ENCODE results near the gene RTBDN. TPM values are rescaled to one million over a fixed set of nuclear protein-coding genes. Genes with fewer than 3 reads are reported as not detected.
A peak's percentile ranks its signal among the peaks of the same experiment; 100 is the strongest.

RTBDN gene
- total RNA-seq, 1 donor from 2014 or later = not detected

DNA sequence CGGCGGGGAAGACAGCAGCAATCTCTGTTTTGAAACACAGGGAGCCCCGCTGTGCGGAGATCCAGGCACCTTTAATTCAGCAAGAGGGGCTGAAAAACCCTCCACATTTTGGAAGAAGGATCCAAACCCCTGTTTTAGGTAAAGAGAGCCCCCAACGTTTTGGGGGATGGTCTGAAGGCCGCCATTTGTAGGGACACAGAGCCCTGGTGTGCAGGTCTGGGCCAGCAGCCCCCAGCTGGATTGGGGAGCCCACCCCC is 55.5 kb downstream of the RTBDN start:
- H3K27ac ChIP-seq = peak overlapping the region; percentile 93 to 96
- H3K9me3 ChIP-seq = no peaks in the 10 kb centered on the region
- intact Hi-C loops (cut with DNase I) = loop anchor here (1.0 to 5.0 kb wide), 3 partner anchors 12 to 1588 kb away; partner anchors contain the start of genes IER2, JUNB and STX10
- H3K4me1 ChIP-seq = peaks cover 30 to 51% of the 10 kb centered on the region in 2 donors
- no peaks in the 10 kb centered on the region for H3K36me3 ChIP-seq
- H3K4me3 ChIP-seq = peak overlapping the region; percentile 68 to 70
- DNase-seq (ENCODE audit: low spot score in 2 of 2) = no peak
- H3K27me3 ChIP-seq = no peaks in the 10 kb centered on the region
- TF ChIP-seq, protein P1, sequence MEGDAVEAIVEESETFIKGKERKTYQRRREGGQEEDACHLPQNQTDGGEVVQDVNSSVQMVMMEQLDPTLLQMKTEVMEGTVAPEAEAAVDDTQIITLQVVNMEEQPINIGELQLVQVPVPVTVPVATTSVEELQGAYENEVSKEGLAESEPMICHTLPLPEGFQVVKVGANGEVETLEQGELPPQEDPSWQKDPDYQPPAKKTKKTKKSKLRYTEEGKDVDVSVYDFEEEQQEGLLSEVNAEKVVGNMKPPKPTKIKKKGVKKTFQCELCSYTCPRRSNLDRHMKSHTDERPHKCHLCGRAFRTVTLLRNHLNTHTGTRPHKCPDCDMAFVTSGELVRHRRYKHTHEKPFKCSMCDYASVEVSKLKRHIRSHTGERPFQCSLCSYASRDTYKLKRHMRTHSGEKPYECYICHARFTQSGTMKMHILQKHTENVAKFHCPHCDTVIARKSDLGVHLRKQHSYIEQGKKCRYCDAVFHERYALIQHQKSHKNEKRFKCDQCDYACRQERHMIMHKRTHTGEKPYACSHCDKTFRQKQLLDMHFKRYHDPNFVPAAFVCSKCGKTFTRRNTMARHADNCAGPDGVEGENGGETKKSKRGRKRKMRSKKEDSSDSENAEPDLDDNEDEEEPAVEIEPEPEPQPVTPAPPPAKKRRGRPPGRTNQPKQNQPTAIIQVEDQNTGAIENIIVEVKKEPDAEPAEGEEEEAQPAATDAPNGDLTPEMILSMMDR (IDR thresholded peaks at IDR 0.05) = no peak

GRCh38 chr19:12778017-12778904 is 56.1 kb downstream of the RTBDN start:
- intact Hi-C loops (cut with DNase I) = loop anchor here (5.0 kb wide), 2 partner anchors 374 to 1589 kb away; partner anchors contain the start of genes IER2 and STX10
- no peaks in the 10 kb centered on the region for H3K27me3 ChIP-seq
- H3K27ac ChIP-seq = peak overlapping the region; percentile 93 to 96
- no peaks in the 10 kb centered on the region for H3K9me3 ChIP-seq
- H3K36me3 ChIP-seq = no peaks in the 10 kb centered on the region
- TF ChIP-seq, protein P1 (IDR thresholded peaks at IDR 0.05) = no peak
- H3K4me1 ChIP-seq = peaks cover 24 to 48% of the 10 kb centered on the region in 2 donors
- peak in 1 of 2 donors; percentile 86 for DNase-seq (ENCODE audit: low spot score in 2 of 2)
- peak overlapping the region; percentile 68 to 70 for H3K4me3 ChIP-seq

GRCh38 chr19:12777217-12778016 is 57.0 kb downstream of the RTBDN start:
- Histone ChIP-seq H3K27ac (peak overlapping the region; percentile 93 to 96), H3K4me3 (peak overlapping the region; percentile 68 to 70), H3K9me3 (no peaks in the 10 kb centered on the region), H3K4me1 (peaks cover 21 to 49% of the 10 kb centered on the region in 2 donors), H3K36me3 (no peaks in the 10 kb centered on the region), H3K27me3 (no peaks in the 10 kb centered on the region)
- TF ChIP-seq, protein P1 (IDR thresholded peaks at IDR 0.05) = peak; percentile 97 to 98 (median 98)
- intact Hi-C loops (cut with DNase I) = loop anchor here (1.0 to 5.0 kb wide), 3 partner anchors 19 to 1590 kb away; partner anchors contain the start of genes IER2 and STX10
- peak; percentile 43 to 89 for DNase-seq (ENCODE audit: low spot score in 2 of 2)

Other genes with a start within 250 kb of the RTBDN start
- 27.8 TPM for gene ZNF490, start 223.8 kb downstream of the RTBDN start, total RNA-seq
- gene ZNF791, start 223.7 kb downstream of the RTBDN start, total RNA-seq = 6.9 TPM
- 36.3 TPM for gene MAN2B1, start 167.8 kb downstream of the RTBDN start, total RNA-seq
- 12.0 TPM for gene WDR83, start 167.8 kb downstream of the RTBDN start, total RNA-seq
- gene DHPS, start 152.7 kb downstream of the RTBDN start, total RNA-seq = 160 TPM
- not detected for gene GNG14, start 146.6 kb downstream of the RTBDN start, total RNA-seq
- 7.6 TPM for gene FBXW9, start 137.9 kb downstream of the RTBDN start, total RNA-seq
- 82.6 TPM for gene TNPO2, start 110.6 kb downstream of the RTBDN start, total RNA-seq
- 338 TPM for gene TRIR, start 99.9 kb downstream of the RTBDN start, total RNA-seq
- gene GET3, start 97.1 kb downstream of the RTBDN start, total RNA-seq = 43.6 TPM
- not detected for gene BEST2, start 82.8 kb downstream of the RTBDN start, total RNA-seq
- 58.5 TPM for gene HOOK2, start 59.0 kb downstream of the RTBDN start, total RNA-seq
- 3,581 TPM for gene JUNB, start 43.1 kb downstream of the RTBDN start, total RNA-seq
- 259 TPM for gene PRDX2, start 32.8 kb downstream of the RTBDN start, total RNA-seq
- not detected for gene THSD8, start 32.5 kb downstream of the RTBDN start, total RNA-seq
- gene RNASEH2A, start 28.0 kb downstream of the RTBDN start, total RNA-seq = 3.4 TPM
- gene MAST1, start 3.9 kb upstream of the RTBDN start, total RNA-seq = 2.0 TPM
- gene DNASE2, start 46.9 kb upstream of the RTBDN start, total RNA-seq = 76.8 TPM
- gene KLF1, start 52.6 kb upstream of the RTBDN start, total RNA-seq = not detected
- 20.6 TPM for gene GCDH, start 56.6 kb upstream of the RTBDN start, total RNA-seq
- gene SYCE2, start 84.7 kb upstream of the RTBDN start, total RNA-seq = not detected
- 21.3 TPM for gene FARSA, start 99.1 kb upstream of the RTBDN start, total RNA-seq
- gene CALR, start 104.0 kb upstream of the RTBDN start, total RNA-seq = 297 TPM
- 146 TPM for gene RAD23A, start 111.3 kb upstream of the RTBDN start, total RNA-seq
- 42.7 TPM for gene GADD45GIP1, start 122.6 kb upstream of the RTBDN start, total RNA-seq
- gene DAND5, start 135.0 kb upstream of the RTBDN start, total RNA-seq = not detected
- 76.5 TPM for gene NFIX, start 160.9 kb upstream of the RTBDN start, total RNA-seq

All from ascending aorta (tissue), 2 donors.